GM06990 (cell line): ENCODE measurements around the gene ARTN.

Experiments
- DNase-seq: peaks from one replicate; pipeline ENCODE4 v3.0.0-alpha.2; 2011; ENCODE audit not compliant: insufficient read length; ENCODE audit errors: extremely low read depth
- H3K27me3 ChIP-seq: replicated peaks from 2 replicates; pipeline ENCODE4 v1.6.0; 2011; ENCODE audit warnings: low read length; ENCODE audit not compliant: control insufficient read depth, insufficient read depth
- H3K36me3 ChIP-seq: 2 replicates; pipeline ENCODE4 v1.5.1; 2011; ENCODE audit warnings: low read length; ENCODE audit not compliant: control insufficient read depth, insufficient read depth
- H3K4me3 ChIP-seq: replicated peaks from 2 replicates; pipeline ENCODE4 v1.5.1; 2011; ENCODE audit warnings: low read depth, mild to moderate bottlenecking, control low read depth, low read length
- CTCF ChIP-seq: IDR thresholded peaks from 2 replicates; pipeline ENCODE4 v1.5.1; 2011; ENCODE audit warnings: low read length, control low read depth, mild to moderate bottlenecking, inconsistent platforms; ENCODE audit not compliant: insufficient read depth, poor library complexity, severe bottlenecking

Gene ARTN

GRCh38 chr1:43970911-43971310 lies 37.3 kb downstream of the ARTN start:
- peaks cover 12% of the 10 kb centered on the region for H3K36me3 ChIP-seq
- H3K4me3 ChIP-seq: peak overlapping the region; percentile 96
- TF ChIP-seq CTCF: no peak
- H3K27me3 ChIP-seq: no peaks in the 10 kb centered on the region
- no peak for DNase-seq

- no peak for TF ChIP-seq CTCF
- Histone ChIP-seq H3K36me3 (peaks cover 12% of the 10 kb centered on the region), H3K4me3 (no peak overlapping the region), H3K27me3 (no peaks in the 10 kb centered on the region)
- no peak for DNase-seq
Observed at GRCh38 chr1:43971336-43971980, 37.9 kb downstream of the ARTN start.

- no peak for TF ChIP-seq CTCF
- peaks cover 17% of the 10 kb centered on the region for H3K36me3 ChIP-seq
- H3K27me3 ChIP-seq: no peaks in the 10 kb centered on the region
- no peak for DNase-seq
- peak overlapping the region; percentile 91 for H3K4me3 ChIP-seq
Observed at GRCh38 chr1:43973981-43974442, 40.4 kb downstream of the ARTN start.

- Histone ChIP-seq H3K4me3 (peak within 1 kb of the TSS; percentile 91), H3K27me3 (no peaks in the 10 kb centered on the region), H3K36me3 (peaks cover 17% of the 10 kb centered on the region)
- no peak for TF ChIP-seq CTCF
- DNase-seq: peak; percentile 96
Observed at GRCh38 chr1:43974443-43975248, 41.0 kb downstream of the ARTN start, which contains the start of gene ATP6V0B. TSS of gene ATP6V0B (plus strand) at chr1:43974960. CDS start at chr1:43975041, 81 bp downstream.

- no peak for TF ChIP-seq CTCF
- Histone ChIP-seq H3K27me3 (no peaks in the 10 kb centered on the region), H3K4me3 (peak overlapping the region; percentile 91), H3K36me3 (peaks cover 17% of the 10 kb centered on the region)
- peak; percentile 58 for DNase-seq
Observed at GRCh38 chr1:43975249-43975961, 41.8 kb downstream of the ARTN start.
